Pulmonary artery endothelial cell (primary cell): ENCODE results near the gene PXMP2. TPM values are rescaled to one million over a fixed set of nuclear protein-coding genes. Genes with fewer than 3 reads are reported as not detected.

Experiments used
- DNase-seq: peaks from one replicate; pipeline ENCODE4 v3.0.0-alpha.2; 2011; ENCODE audit warnings: low read depth, low spot score
- total RNA-seq: library from RNA; depleted of rRNA; stranded (reverse); fragments of >200 nt; gene quantifications from 2 replicates; pipeline ENCODE4 v1.2.3, GENCODE V29; 2014

Gene PXMP2
- total RNA-seq: 16.7 and 19.0 TPM in 2 replicates

- peak; percentile 74 for DNase-seq
These were observed at the start of gene PXMP2, which contains the start of gene POLE for GRCh38 chr12:132687211-132688164. Gene PXMP2 (plus strand): TSS chr12:132687587. CDS start chr12:132687671, 84 bp downstream. Gene POLE (minus strand): TSS chr12:132687342. CDS start chr12:132687315, 27 bp downstream.

GRCh38 chr12:132637811-132638210 lies 49.6 kb upstream of the PXMP2 start:
- no peak for DNase-seq

- DNase-seq: no peak
These were observed 48.6 kb upstream of the PXMP2 start for GRCh38 chr12:132638541-132639408.

GRCh38 chr12:132639956-132640520 lies 47.3 kb upstream of the PXMP2 start:
- no peak for DNase-seq

- DNase-seq: no peak
These were observed 46.5 kb upstream of the PXMP2 start for GRCh38 chr12:132640936-132641335.

GRCh38 chr12:132641811-132642650 lies 45.4 kb upstream of the PXMP2 start:
- DNase-seq: no peak

GRCh38 chr12:132642846-132643835 lies 44.2 kb upstream of the PXMP2 start:
- DNase-seq: no peak

- DNase-seq: no peak
These were observed 40.5 kb upstream of the PXMP2 start for GRCh38 chr12:132646850-132647249.

GRCh38 chr12:132647858-132648257 lies 39.5 kb upstream of the PXMP2 start:
- DNase-seq: no peak

GRCh38 chr12:132648616-132649225 lies 38.7 kb upstream of the PXMP2 start:
- no peak for DNase-seq

- no peak for DNase-seq
These were observed 38.0 kb upstream of the PXMP2 start for GRCh38 chr12:132649226-132649945.

GRCh38 chr12:132651444-132652100 lies 35.8 kb upstream of the PXMP2 start:
- DNase-seq: no peak

GRCh38 chr12:132653567-132654290 lies 33.7 kb upstream of the PXMP2 start:
- DNase-seq: peak; percentile 63

GRCh38 chr12:132657004-132657727 lies 30.2 kb upstream of the PXMP2 start:
- DNase-seq: no peak

- no peak for DNase-seq
These were observed 29.1 kb upstream of the PXMP2 start for GRCh38 chr12:132658149-132658894.

GRCh38 chr12:132659146-132659545 lies 28.2 kb upstream of the PXMP2 start:
- no peak for DNase-seq
